Natural killer cell (primary cell): Measurements from ENCODE around the gene MIS12. TPM values are rescaled to one million over a fixed set of nuclear protein-coding genes. Genes with fewer than 3 reads are reported as not detected.
A peak's percentile ranks its signal among the peaks of the same experiment; 100 is the strongest.

Source experiments
- ATAC-seq, 3 donors: fragments of 150-1000 bp in 2 of 3; fragments of 200-7000 bp in 1 of 3; cut with Tn5 transposase; 1 replicate in 1 of 3; 2 replicates in 2 of 3; pipeline ENCODE4 v1.10.0; 2021; ENCODE audit warnings: mild to moderate bottlenecking in 2 of 3, moderate library complexity in 2 of 3
- DNase-seq, 2 donors: peaks; one replicate each; pipeline versions ENCODE4 v3.0.0 to v3.0.0-alpha.2; 2013 to 2021; ENCODE audit warnings: mixed read lengths in 1 of 2
- H3K27ac ChIP-seq: one replicate; pipeline ENCODE4 v1.5.1; 2013; ENCODE audit warnings: mild to moderate bottlenecking, low read length
- H3K27me3 ChIP-seq: one replicate; pipeline ENCODE4 v1.6.1; 2013; ENCODE audit warnings: low read length; ENCODE audit not compliant: control insufficient read depth, insufficient read depth
- H3K36me3 ChIP-seq: one replicate; pipeline ENCODE4 v1.6.1; 2013; ENCODE audit warnings: low read length; ENCODE audit not compliant: control insufficient read depth, insufficient read depth
- H3K4me1 ChIP-seq: one replicate; pipeline ENCODE4 v1.6.1; 2013; ENCODE audit warnings: low read length; ENCODE audit not compliant: control insufficient read depth, insufficient read depth
- H3K4me3 ChIP-seq: one replicate; pipeline ENCODE4 v1.5.1; 2013; ENCODE audit warnings: low read length
- H3K9me3 ChIP-seq: one replicate; pipeline ENCODE4 v1.6.1; 2013; ENCODE audit warnings: low read length; ENCODE audit not compliant: control insufficient read depth, insufficient read depth
- H3K27ac Mint-ChIP-seq, 2 donors: one replicate each; pipeline ENCODE4 v1.8.0; 2022; ENCODE audit warnings: mild to moderate bottlenecking in 2 of 2, mixed read lengths in 2 of 2, moderate library complexity in 1 of 2
- H3K27me3 Mint-ChIP-seq, 2 donors: one replicate each; pipeline ENCODE4 v1.8.0; 2022; ENCODE audit warnings: low read depth in 2 of 2, mixed read lengths in 2 of 2
- H3K36me3 Mint-ChIP-seq: one replicate; pipeline ENCODE4 v1.8.0; 2022; ENCODE audit warnings: mixed read lengths
- H3K4me1 Mint-ChIP-seq, 2 donors: one replicate each; pipeline ENCODE4 v1.8.0; 2022; ENCODE audit warnings: mixed read lengths in 2 of 2
- H3K4me3 Mint-ChIP-seq: one replicate; pipeline ENCODE4 v1.8.0; 2022; ENCODE audit warnings: mild to moderate bottlenecking, moderate library complexity, mixed read lengths
- H3K9me3 Mint-ChIP-seq, 2 donors: one replicate each; pipeline ENCODE4 v1.8.0; 2022; ENCODE audit warnings: mixed read lengths in 2 of 2
- CTCF ChIP-seq: fragments of 200-600 bp; IDR thresholded peaks from one replicate; pipeline ENCODE4 v1.8.0; 2022; ENCODE audit warnings: antibody characterized with exemption
- WGBS: methylation state at CpG from one replicate; pipeline ENCODE4 v1.1.7; 2013; ENCODE audit warnings: missing lambda C conversion rate; ENCODE audit not compliant: insufficient coverage; 5-methylcytosine and 5-hydroxymethylcytosine counted together
- intact Hi-C: fragments of 100-400 bp; cut with micrococcal nuclease; formaldehyde crosslinking; loops from one replicate; pipeline ENCODE4 v1.14.2; 2022
- total RNA-seq, 4 donors: library from RNA; stranded (reverse); fragments of 120-200 nt in 1 of 4; gene quantifications; one replicate each; pipeline versions ENCODE4 v1.2.3 to v1.2.4, GENCODE V29; 2013 to 2022

MIS12 gene
- total RNA-seq, 3 donors from 2014 or later (not counting 1 experiment from before 2014, with no cell fraction given): 26.8 to 35.3 (median 29.3) TPM

GRCh38 chr17:5480962-5481361 is 5.4 kb upstream of the MIS12 start:
- peaks cover 6% of the 10 kb centered on the region for H3K4me1 ChIP-seq
- DNase-seq (no peak), ATAC-seq (no peak)
- no peak for TF ChIP-seq CTCF
- Mint-ChIP-seq H3K27ac (no peak overlapping the region), H3K27me3 (no peaks in the 10 kb centered on the region), H3K4me3 (no peak overlapping the region), H3K4me1 (peaks cover 32 to 35% of the 10 kb centered on the region in 2 donors), H3K36me3 (peaks cover 14% of the 10 kb centered on the region), H3K9me3 (no peaks in the 10 kb centered on the region)
- intact Hi-C loops: no loop called here
- no peak overlapping the region for H3K27ac ChIP-seq
- H3K27me3 ChIP-seq: no peaks in the 10 kb centered on the region
- WGBS: 96% methylated on average over 6 of the region's 6 CpGs
- no peak overlapping the region for H3K4me3 ChIP-seq
- no peaks in the 10 kb centered on the region for H3K9me3 ChIP-seq
- peaks cover 63% of the 10 kb centered on the region for H3K36me3 ChIP-seq

GRCh38 chr17:5481451-5481850 is 4.9 kb upstream of the MIS12 start:
- intact Hi-C loops: no loop called here
- Mint-ChIP-seq H3K27ac (no peak overlapping the region), H3K9me3 (no peaks in the 10 kb centered on the region), H3K4me1 (peaks cover 34 to 38% of the 10 kb centered on the region in 2 donors), H3K36me3 (peaks cover 14% of the 10 kb centered on the region), H3K4me3 (no peak overlapping the region), H3K27me3 (no peaks in the 10 kb centered on the region)
- 100% methylated on average over 4 of the region's 4 CpGs for WGBS
- ATAC-seq (no peak), DNase-seq (no peak)
- Histone ChIP-seq H3K27ac (no peak overlapping the region), H3K9me3 (no peaks in the 10 kb centered on the region), H3K4me3 (no peak overlapping the region), H3K4me1 (peaks cover 6% of the 10 kb centered on the region), H3K27me3 (no peaks in the 10 kb centered on the region), H3K36me3 (peaks cover 62% of the 10 kb centered on the region)
- no peak for TF ChIP-seq CTCF

GRCh38 chr17:5485270-5486205 is 828 bp upstream of the MIS12 start, which contains the start of gene DERL2:
DERL2 (minus strand) TSS chr17:5486178; CDS start chr17:5486161, 17 bp downstream.
- ATAC-seq (peak in 1 of 3 donors; percentile 4), DNase-seq (no peak)
- peaks cover 7% of the 10 kb centered on the region for H3K36me3 Mint-ChIP-seq
- intact Hi-C loops: loop anchor here (1.0 to 2.0 kb wide), 2 partner anchors 17 to 66 kb away; partner anchors contain the start of genes DHX33 and NUP88
- H3K27ac Mint-ChIP-seq: peak within 1 kb of the TSS; percentile 95 to 98
- H3K9me3 ChIP-seq: no peaks in the 10 kb centered on the region
- peak within 1 kb of the TSS; percentile 97 for H3K4me3 ChIP-seq
- no peaks in the 10 kb centered on the region for H3K27me3 ChIP-seq
- no peaks in the 10 kb centered on the region for H3K27me3 Mint-ChIP-seq
- TF ChIP-seq CTCF: no peak
- under 1% methylated on average over 27 of the region's 29 CpGs for WGBS
- H3K4me3 Mint-ChIP-seq: peak within 1 kb of the TSS; percentile 96
- peaks cover 44% of the 10 kb centered on the region for H3K36me3 ChIP-seq
- peaks cover 16% of the 10 kb centered on the region for H3K4me1 ChIP-seq
- peaks cover 28 to 48% of the 10 kb centered on the region in 2 donors for H3K4me1 Mint-ChIP-seq
- H3K9me3 Mint-ChIP-seq: no peaks in the 10 kb centered on the region
- peak within 1 kb of the TSS; percentile 100 for H3K27ac ChIP-seq
